Liver (tissue), 3 donors: ENCODE results near the gene ANAPC10.
"Not testable (repeated sequence)": the region's sequence is repeated elsewhere in the genome, so short reads cannot be mapped to it uniquely, and the experiment has no call there.

Experiments
- CTCF ChIP-seq: fragments of 150-350 bp; IDR thresholded peaks from 2 replicates; pipeline ENCODE4 v1.5.1; 2017; ENCODE audit warnings: improper control_type of control experiment, low read depth, low read length; ENCODE audit not compliant: missing input control
- FOXA1 ChIP-seq: IDR thresholded peaks from 2 replicates; pipeline ENCODE4 v1.6.1; 2016; ENCODE audit warnings: antibody characterized with exemption
- TF ChIP-seq, protein P1 (sequence below): IDR thresholded peaks from 2 replicates; pipeline ENCODE4 v1.6.1; 2016; ENCODE audit warnings: antibody characterized with exemption, mild to moderate bottlenecking
- TF ChIP-seq, protein P2 (sequence below): IDR thresholded peaks from 2 replicates; pipeline ENCODE4 v1.6.1; 2016; ENCODE audit warnings: antibody characterized with exemption
- TF ChIP-seq, protein P3 (sequence below): IDR thresholded peaks from 2 replicates; pipeline ENCODE4 v1.6.1; 2016; ENCODE audit warnings: antibody characterized with exemption
- donor health status: healthy.
- donor health status: healthy.

GRCh38 chr4:145136219-145136618 is 38.2 kb upstream of the ANAPC10 start:
- not testable (repeated sequence) for TF ChIP-seq CTCF, FOXA1
- TF ChIP-seq, protein P1, sequence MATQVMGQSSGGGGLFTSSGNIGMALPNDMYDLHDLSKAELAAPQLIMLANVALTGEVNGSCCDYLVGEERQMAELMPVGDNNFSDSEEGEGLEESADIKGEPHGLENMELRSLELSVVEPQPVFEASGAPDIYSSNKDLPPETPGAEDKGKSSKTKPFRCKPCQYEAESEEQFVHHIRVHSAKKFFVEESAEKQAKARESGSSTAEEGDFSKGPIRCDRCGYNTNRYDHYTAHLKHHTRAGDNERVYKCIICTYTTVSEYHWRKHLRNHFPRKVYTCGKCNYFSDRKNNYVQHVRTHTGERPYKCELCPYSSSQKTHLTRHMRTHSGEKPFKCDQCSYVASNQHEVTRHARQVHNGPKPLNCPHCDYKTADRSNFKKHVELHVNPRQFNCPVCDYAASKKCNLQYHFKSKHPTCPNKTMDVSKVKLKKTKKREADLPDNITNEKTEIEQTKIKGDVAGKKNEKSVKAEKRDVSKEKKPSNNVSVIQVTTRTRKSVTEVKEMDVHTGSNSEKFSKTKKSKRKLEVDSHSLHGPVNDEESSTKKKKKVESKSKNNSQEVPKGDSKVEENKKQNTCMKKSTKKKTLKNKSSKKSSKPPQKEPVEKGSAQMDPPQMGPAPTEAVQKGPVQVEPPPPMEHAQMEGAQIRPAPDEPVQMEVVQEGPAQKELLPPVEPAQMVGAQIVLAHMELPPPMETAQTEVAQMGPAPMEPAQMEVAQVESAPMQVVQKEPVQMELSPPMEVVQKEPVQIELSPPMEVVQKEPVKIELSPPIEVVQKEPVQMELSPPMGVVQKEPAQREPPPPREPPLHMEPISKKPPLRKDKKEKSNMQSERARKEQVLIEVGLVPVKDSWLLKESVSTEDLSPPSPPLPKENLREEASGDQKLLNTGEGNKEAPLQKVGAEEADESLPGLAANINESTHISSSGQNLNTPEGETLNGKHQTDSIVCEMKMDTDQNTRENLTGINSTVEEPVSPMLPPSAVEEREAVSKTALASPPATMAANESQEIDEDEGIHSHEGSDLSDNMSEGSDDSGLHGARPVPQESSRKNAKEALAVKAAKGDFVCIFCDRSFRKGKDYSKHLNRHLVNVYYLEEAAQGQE = not testable (repeated sequence)
- TF ChIP-seq, protein P2, sequence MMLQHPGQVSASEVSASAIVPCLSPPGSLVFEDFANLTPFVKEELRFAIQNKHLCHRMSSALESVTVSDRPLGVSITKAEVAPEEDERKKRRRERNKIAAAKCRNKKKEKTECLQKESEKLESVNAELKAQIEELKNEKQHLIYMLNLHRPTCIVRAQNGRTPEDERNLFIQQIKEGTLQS = not testable (repeated sequence)
- TF ChIP-seq, protein P3, sequence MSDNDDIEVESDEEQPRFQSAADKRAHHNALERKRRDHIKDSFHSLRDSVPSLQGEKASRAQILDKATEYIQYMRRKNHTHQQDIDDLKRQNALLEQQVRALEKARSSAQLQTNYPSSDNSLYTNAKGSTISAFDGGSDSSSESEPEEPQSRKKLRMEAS = not testable (repeated sequence)
